Activated naive CD8-positive, alpha-beta T cell treated with anti-CD3 and anti-CD28 coated beads, Interleukin-2, amount 50 U/mL, for 16 hours (primary cell): ENCODE measurements around the gene FGD6.

Experiments
- DNase-seq: peaks from one replicate; pipeline ENCODE4 v3.0.0-alpha.2; 2020; ENCODE audit warnings: low read depth, low spot score

The FGD6 gene

GRCh38 chr12:95088379-95088778 is 128.9 kb downstream of the FGD6 start:
- DNase-seq = no peak

GRCh38 chr12:95085612-95086011 is 131.7 kb downstream of the FGD6 start:
- DNase-seq = no peak

DNA sequence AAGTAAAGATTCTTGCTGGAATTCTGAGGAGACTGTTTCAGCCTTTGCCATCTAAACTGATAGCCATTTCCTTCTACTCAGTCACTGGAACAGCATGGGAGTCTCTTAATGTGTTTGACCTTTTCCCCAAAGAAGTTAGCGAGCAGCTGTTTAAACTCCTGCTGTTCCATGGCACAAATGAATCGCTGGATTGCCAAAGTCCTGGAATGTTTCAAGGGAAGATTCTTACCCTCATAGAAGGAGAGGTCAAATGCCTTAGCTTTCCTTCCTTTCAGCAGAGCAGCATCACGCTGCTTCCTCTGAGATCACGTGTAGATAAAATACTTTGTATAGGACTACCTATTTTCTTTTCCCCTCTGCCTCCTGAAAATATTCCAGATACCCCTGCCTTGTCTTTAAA is 133.3 kb downstream of the FGD6 start:
- DNase-seq = no peak

GRCh38 chr12:95083471-95083870 is 133.8 kb downstream of the FGD6 start:
- DNase-seq = no peak

GRCh38 chr12:95077341-95077740 is 139.9 kb downstream of the FGD6 start:
- no peak for DNase-seq

GRCh38 chr12:95074766-95075165 is 142.5 kb downstream of the FGD6 start:
- no peak for DNase-seq

GRCh38 chr12:95073698-95074520 is 143.4 kb downstream of the FGD6 start:
- no peak for DNase-seq

GRCh38 chr12:95072900-95073697 is 144.2 kb downstream of the FGD6 start, which contains the start of gene NR2C1:
NR2C1 (minus strand) TSS chr12:95073618; CDS start chr12:95067384, 6,234 bp downstream.
- DNase-seq = peak; percentile 83

- no peak for DNase-seq
These were observed 146.9 kb downstream of the FGD6 start for GRCh38 chr12:95070378-95070777.

DNA sequence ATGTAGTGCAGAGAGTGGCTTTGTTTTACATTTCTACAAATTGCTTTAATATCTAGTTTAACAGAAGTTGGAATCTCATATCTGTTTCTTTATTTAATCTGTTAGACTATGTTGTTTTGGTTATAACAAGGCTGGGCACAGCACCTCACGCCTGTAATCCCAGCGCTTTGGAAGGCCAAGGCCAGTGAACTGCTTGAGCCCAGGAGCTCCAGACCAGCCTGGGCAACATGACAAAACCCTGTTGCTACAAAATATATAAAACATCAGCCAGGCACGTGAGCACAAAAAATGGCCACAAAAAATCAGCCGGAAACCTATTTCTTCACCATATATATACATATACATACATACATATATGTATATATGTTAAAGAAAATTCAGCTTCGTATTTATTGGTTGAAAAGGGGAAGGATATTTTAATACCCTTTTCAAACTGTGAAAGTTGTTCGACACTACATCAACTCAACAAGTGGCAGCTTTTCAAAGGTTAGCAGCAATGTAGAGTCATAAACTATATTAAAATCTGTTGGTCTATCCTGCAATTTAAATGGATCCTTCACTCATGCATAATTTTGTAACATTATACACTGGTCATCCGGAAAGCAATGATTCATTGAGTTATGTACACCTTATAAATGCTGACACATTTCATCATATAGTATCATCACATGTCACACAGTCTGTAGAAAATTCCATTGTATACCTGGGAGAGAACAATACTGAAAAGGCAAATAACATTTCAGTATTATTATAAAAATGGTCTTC is 151.0 kb downstream of the FGD6 start:
- no peak for DNase-seq

DNA sequence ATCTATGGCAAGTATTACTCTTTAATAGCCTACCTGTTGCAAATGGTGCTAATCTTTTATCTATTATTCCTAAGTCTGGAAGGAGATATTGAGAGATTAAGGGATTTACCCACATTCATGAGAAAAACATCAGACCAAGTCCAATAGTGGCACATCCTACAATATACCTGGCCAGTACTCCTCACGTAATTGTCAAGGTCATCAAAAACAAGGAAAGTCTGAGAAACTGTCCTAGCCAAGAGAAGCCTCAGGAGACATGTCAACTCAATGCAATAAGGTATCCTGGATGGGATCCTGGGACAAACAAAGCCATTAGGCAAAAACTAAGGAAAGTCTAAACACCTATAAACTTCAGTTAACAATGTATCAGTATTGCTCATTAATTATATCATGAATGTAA is 156.3 kb downstream of the FGD6 start:
- DNase-seq = no peak

DNA sequence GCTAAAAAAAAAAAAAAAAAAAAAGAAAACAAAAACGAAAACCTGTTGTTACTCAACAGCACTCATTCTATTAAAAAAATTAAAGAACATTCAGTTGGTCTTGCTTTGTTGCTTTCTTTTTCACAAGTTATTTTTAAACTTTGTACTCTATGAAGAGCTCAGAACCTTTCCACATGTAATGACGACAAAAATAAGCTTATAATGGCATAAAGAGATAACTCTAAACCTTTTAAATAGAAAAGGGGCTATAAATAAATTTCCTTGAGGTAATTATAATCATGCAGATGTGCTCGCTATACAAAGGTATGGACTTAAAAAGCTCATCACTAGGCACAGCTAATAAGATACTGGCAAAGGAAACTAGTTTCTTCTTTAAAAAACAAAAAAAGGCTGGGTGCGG is 157.3 kb downstream of the FGD6 start:
- no peak for DNase-seq

GRCh38 chr12:95057424-95057823 is 159.8 kb downstream of the FGD6 start:
- DNase-seq = no peak

DNA sequence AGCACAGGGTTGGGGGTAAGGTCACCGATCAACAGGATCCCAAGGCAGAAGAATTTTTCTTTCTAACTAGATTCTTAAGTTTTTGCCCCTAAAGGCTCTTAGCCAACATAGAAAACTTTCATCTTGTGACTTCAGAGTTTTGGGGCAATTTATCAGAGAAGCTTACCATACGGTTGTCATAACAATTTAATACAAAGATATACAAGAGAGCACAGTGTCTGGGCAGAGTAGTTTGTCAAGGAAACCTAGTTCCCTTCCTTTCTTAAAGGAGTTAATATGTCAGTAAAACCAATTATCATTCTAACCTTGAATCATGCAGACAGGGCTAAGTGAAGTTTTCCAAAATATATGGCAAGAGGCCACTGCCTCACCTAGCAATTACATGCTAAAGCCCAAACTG is 162.2 kb downstream of the FGD6 start:
- DNase-seq = no peak

GRCh38 chr12:95054206-95054605 is 163.1 kb downstream of the FGD6 start:
- no peak for DNase-seq

DNA sequence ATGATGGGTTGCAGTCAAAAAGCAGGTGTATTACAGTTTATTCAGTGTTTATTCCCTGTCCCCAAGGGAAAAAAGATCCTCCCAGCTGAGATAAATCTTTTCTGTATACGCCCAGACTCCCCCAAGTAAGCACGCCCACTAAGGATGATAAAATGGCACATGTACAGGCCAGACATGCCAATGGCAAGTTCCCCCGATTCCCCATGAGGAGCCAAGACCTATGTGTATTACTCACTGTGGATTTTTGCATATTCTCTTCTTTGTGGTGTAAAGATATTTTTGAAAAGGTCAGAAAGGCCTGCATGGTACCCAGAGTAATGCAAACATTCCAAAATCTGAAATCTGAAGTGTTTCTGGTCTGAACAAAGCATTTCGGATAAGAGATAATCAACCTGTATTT is 166.0 kb downstream of the FGD6 start:
- no peak for DNase-seq

- DNase-seq = no peak
These were observed 179.4 kb downstream of the FGD6 start for GRCh38 chr12:95037906-95038305.

- DNase-seq = no peak
These were observed 182.5 kb downstream of the FGD6 start for GRCh38 chr12:95034750-95035149.
